SHP77 (cell line): ENCODE data around the gene THSD7B.
"Not testable (repeated sequence)": the region's sequence is repeated elsewhere in the genome, so short reads cannot be mapped to it uniquely, and the experiment has no call there.

Experiments used
- DNase-seq, 2 experiments: peaks; one replicate each; lab custom pipeline; 2025; lab: John Stamatoyannopoulos, UW

The THSD7B gene

GRCh38 chr2:136765256-136766072 lies at the start of gene THSD7B:
Gene THSD7B (plus strand): TSS chr2:136765545. CDS start chr2:136882179, 116,634 bp downstream.
- DNase-seq = no peak

GRCh38 chr2:136718273-136718672 lies 47.1 kb upstream of the THSD7B start:
- no peak for DNase-seq

- DNase-seq = no peak
Measured at GRCh38 chr2:136727973-136728699, 37.2 kb upstream of the THSD7B start.

- no peak for DNase-seq
Measured at GRCh38 chr2:136736236-136736635, 29.1 kb upstream of the THSD7B start.

- no peak for DNase-seq
Measured at GRCh38 chr2:136738044-136738443, 27.3 kb upstream of the THSD7B start.

- no peak for DNase-seq
Measured at GRCh38 chr2:136741471-136741870, 23.9 kb upstream of the THSD7B start.

- DNase-seq = no peak
Measured at GRCh38 chr2:136750065-136750464, 15.3 kb upstream of the THSD7B start.

GRCh38 chr2:136751406-136751805 lies 13.9 kb upstream of the THSD7B start:
- no peak for DNase-seq

GRCh38 chr2:136758504-136758903 lies 6.8 kb upstream of the THSD7B start:
- not testable (repeated sequence) for DNase-seq

GRCh38 chr2:136764452-136765255 lies 691 bp upstream of the THSD7B start:
- DNase-seq = no peak

GRCh38 chr2:136766073-136766404 lies 694 bp downstream of the THSD7B start:
- DNase-seq = no peak

GRCh38 chr2:136767030-136767429 lies 1.7 kb downstream of the THSD7B start:
- no peak for DNase-seq

GRCh38 chr2:136769871-136770270 lies 4.5 kb downstream of the THSD7B start:
- no peak for DNase-seq

GRCh38 chr2:136770384-136770783 lies 5.0 kb downstream of the THSD7B start:
- DNase-seq = no peak

GRCh38 chr2:136777391-136777790 lies 12.0 kb downstream of the THSD7B start:
- DNase-seq = no peak

- DNase-seq = no peak
Measured at GRCh38 chr2:136783856-136784255, 18.5 kb downstream of the THSD7B start.

GRCh38 chr2:136785215-136785614 lies 19.9 kb downstream of the THSD7B start:
- no peak for DNase-seq

- DNase-seq = no peak
Measured at GRCh38 chr2:136787970-136788369, 22.6 kb downstream of the THSD7B start.

GRCh38 chr2:136796339-136796738 lies 31.0 kb downstream of the THSD7B start:
- DNase-seq = no peak

- no peak for DNase-seq
Measured at GRCh38 chr2:136798766-136799165, 33.4 kb downstream of the THSD7B start.

- DNase-seq = no peak
Measured at GRCh38 chr2:136801661-136802060, 36.3 kb downstream of the THSD7B start.

- DNase-seq = no peak
Measured at GRCh38 chr2:136809998-136810397, 44.7 kb downstream of the THSD7B start.

- no peak for DNase-seq
Measured at GRCh38 chr2:136818839-136819238, 53.5 kb downstream of the THSD7B start.
